GM18502 (cell line): ENCODE results near the gene PXK.

Source experiments
- ATAC-seq: cut with Tn5 transposase; IDR thresholded peaks from one replicate; pipeline ENCODE4 v1.9.1; 2021; ENCODE audit warnings: mild to moderate bottlenecking; ENCODE audit not compliant: unreplicated experiment, poor library complexity

Gene PXK

GRCh38 chr3:58377750-58378149 is 45.1 kb downstream of the PXK start:
- ATAC-seq, result no peak

GRCh38 chr3:58379351-58380073 is 46.8 kb downstream of the PXK start:
- ATAC-seq, result no peak

DNA sequence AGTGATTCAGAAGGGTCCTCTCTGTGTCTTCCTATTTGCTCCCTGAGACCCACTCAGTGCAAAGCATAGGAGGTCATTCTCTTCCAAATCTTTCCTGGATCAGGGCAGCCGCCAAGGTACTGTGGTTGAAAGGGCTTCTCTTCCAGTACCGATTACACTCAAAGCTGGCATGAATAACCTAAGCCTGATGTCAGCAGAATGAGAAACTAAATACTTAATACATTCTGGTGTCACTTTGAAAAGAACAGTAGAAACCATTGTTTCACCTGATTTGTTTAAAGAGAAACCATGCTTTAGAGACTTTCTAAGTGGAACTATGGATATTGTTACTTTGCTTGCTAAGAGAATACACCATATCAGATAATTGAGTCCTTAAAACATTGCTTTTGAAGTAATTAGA is 50.8 kb downstream of the PXK start:
- no peak for ATAC-seq

DNA sequence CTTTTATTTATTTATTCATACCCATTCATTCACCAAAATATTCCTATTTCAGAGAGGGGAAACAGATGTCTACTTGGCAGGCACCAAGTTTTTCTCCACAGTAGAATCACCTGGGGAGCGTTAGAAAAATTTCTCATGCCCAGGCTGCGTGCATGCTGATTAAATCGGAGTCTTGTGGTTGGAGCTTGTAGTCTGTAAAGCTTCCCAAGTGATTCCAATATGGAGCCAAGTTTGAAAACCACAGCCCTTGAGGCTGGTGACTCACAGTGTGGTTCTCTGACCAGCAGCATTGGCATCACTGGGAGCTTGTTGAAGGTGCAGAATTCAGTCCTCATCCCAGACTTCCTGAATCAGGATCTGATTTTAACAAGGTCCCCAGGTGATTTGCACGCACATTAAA is 51.2 kb downstream of the PXK start:
- no peak for ATAC-seq

DNA sequence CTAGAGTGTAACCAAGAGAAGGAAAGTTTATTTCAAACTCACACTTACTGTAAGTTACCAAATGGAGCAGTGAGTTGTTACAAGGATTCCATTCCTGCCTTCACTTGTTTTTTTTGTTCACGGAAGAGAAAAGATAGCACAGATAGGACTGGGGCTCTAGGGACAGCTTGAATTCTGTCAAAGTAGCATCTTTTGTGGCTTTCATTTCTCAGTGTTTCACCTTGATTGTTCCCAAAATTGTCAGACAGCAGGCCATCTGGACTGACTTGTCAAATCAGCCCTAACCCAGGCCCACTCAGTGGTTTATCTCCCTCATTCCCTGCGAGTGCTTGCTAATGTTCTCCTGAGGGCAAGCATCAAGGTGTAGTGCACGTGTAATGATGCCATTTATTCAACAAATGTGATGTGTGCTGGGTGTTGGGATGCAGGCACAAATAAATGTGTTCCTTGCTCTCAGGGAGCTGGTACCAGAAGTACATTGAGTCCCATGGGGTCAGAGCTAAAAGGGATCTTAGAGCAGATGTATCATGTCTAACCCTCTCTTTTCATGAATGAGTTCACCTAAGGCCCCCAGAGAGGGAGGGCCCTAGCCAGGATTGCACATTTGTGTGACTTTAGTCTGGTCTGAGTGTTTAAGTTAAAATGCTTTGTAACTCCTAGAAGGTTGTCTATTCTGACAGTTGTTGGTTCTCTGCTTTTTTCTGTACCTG is 51.8 kb downstream of the PXK start:
- no peak for ATAC-seq

DNA sequence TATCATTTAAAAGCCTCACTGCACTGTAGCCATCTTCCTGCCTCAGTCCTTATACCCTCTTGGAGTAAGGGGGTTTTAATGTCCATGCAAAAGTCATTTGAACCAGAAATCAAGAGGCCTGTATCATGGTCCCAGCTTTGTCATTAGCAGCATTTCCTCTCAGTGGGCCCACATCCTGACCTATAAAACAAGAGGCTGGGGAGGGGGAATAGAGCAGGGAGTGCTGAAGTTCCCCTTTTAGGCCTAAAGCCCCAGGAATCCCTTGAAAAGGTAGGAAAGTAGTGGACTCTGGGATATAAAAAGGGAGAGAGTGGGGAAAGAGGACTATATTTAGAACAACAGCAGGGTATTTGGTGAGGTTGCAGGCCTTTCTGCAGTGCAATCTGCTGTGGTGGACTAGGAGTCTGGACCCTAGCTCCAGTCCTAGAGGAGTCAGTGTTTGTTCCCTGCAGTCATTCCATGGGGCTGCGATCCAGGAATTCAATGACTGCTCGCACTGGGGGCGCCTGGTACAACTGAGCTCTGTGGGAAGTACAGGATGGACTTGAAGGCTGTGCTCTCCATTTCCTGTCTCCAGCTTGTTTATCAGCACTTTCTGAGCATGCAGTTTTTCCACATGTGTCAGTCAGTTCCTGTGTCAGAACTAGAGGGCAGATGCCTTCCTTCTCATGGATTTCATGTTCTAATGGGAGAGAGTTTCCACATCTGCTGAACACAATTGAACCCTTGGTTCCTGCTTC is 54.1 kb downstream of the PXK start:
- ATAC-seq, result no peak

DNA sequence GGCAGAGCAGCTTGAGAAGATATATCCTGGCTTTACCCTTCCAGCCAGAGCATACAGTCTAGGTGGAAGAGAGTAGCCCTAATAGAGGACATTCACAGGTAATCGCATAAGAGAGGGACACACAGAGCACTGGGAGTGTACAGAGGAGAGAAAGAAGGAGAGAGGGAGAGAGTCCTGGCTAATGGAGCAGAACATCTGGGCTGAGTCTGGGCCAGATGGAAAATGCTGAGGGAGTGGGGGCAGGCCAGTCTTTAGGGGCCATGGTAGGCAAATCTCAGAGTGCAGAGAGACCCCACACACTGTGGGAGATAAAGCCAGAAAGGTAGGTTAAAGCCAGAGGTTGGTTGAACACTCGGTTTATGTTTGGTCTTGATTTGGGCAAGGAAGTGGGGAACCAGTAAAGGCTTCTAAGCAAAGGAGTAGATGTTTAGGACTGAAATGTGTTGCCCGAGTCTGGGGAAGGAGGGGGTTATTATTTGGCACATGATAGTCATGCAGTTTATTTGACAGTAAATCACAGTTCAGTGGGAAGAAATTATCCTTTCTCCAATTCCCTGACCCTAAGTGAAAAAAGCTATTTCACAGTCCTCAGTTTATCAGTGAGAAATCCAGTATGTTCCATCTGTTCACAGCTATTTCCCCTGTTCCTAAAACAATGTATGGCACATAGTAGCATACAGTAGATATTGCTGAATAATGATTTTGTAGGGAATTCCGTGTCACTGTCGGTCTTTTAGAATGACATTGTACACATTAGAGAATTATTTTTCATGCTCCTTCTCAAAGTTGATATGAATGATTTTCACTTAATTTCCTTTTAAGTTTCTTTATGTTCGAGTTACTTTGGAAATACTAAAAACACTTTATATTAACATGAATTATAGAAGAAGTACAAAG is 55.2 kb downstream of the PXK start:
- no peak for ATAC-seq

DNA sequence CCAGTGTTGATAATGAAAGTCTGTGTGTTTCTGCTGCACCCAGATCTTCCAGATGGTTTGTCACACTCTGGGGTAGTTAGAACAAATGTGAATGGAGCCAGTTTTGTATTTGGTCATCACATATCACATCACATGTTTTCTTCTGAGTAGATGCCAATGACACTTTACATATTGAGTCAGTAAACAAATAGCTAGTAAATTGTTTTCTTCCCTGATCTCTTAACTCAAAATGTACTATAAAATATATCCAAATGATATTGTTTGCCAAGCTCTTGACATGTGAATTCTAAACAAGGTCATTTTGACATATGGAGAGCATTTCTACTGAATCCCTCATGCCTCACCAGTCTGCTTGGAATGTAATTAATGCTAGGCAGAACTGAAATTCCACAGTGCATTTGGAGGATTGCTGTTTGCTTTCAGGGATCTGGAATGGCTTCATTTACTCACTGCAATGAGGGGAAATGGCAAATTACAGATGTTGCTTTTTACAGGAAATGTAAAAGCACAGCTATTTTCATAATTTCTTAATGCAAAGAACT is 55.9 kb downstream of the PXK start:
- no peak for ATAC-seq

DNA sequence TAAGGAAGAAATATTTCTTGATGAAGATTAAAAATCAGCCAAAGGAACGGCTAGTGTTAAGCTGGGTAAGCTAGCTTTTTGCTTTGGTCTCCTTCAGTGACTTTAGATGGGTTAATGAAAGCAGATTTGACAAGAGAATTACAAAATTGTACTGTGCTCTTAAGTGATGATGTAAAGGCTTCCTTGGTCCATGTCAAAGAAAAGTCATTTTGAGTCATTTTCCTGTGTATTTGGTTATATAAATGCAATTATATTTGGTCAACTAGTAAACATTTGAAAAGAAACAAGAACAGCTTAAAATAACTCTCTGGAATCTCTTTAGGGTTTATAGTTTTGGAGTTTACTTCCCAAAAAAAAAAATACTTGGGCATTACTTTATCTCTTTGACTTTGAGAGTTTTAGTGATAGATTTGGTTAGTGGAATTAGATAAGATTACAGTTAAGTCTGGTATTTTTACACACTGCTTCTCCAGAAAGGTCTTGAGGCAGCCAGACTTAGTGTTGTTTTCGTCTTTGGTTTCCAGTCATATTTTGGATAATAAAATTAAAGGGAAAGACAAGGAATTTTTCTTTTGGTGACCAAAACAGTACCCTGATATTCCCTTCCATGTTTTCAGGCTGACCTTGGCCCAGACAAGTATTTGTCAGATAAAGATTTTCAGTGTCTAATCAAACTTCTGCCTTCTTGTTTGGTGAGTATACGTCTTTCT is 58.6 kb downstream of the PXK start:
- no peak for ATAC-seq

GRCh38 chr3:58392181-58392580 is 59.5 kb downstream of the PXK start:
- ATAC-seq, result no peak

GRCh38 chr3:58394339-58394738 is 61.6 kb downstream of the PXK start:
- ATAC-seq, result no peak

- ATAC-seq, result no peak
Observed at GRCh38 chr3:58398669-58399333, 66.1 kb downstream of the PXK start.

GRCh38 chr3:58403513-58404109 is 70.9 kb downstream of the PXK start:
- no peak for ATAC-seq

DNA sequence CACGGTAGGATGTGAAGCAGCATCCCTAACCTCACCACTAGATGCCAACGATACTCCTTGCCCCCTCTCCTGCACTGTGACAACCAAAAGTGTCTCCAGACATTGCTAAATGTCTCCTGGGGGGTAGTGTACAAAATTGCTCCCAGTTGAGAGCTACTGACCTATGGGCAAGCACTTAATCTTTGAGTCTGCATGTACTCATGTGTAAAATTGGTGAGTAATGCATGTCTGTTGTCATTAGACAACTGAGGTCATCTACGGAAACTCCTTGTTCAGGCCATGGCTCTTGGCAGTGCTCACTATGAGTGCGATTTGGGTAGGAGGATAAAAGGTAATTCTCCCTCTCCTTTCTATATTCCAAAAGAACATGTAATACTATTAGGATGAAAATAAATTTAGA is 71.7 kb downstream of the PXK start:
- ATAC-seq, result no peak

DNA sequence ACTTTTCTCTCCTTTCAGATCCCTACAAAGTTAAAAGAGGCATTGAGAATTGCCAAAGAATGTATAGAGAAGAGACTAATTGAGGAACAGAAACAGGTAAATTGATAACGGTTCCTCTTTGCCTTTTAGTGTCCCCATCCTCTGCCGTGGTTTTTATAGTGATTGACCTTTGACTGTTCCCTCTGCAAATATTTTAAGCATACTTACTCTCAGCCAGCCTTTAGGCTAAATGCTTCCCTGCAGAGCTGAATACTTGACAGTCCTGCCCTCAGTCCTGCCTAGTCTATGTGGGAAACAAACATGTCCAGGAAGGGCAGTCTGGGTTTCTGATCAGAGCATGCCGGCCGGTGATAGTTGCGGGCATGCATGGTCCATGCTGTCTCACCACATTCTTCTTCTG is 76.2 kb downstream of the PXK start:
- no peak for ATAC-seq

DNA sequence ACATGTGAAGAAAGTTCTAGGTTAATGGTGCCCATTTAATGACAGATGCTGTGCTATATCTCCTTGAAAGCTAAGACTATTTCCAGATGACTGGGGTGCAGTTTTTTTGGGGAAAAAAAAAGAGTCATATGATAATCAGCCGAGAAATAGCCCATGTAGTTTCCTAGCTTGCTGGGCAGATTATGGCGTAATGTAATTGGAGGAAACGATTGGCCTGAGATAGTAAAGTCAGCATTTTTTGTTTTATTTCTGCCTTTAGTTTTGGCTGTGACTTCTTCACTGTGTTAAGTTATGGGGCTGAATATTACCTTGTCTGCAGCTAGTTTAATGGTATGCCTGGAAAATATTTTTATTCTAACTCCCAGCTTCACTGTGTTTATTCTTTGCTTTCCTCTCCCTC is 77.0 kb downstream of the PXK start:
- ATAC-seq, result no peak

GRCh38 chr3:58411036-58411435 is 78.3 kb downstream of the PXK start:
- ATAC-seq, result no peak
